H9 (cell line): ENCODE data around the gene KMT2C. TPM values are rescaled to one million over a fixed set of nuclear protein-coding genes. Genes with fewer than 3 reads are reported as not detected.

Source experiments
- DNase-seq: peaks from one replicate; pipeline ENCODE4 v3.0.0-alpha.2; 2017
- H2AFZ ChIP-seq: one replicate; pipeline ENCODE4 v1.6.1; 2013; ENCODE audit warnings: mild to moderate bottlenecking, low read length, control low read depth, moderate library complexity
- H2AK5ac ChIP-seq: 2 replicates; pipeline ENCODE4 v1.6.1; 2013; ENCODE audit warnings: low read length, control low read depth, mixed read lengths; ENCODE audit not compliant: insufficient read length
- H2BK120ac ChIP-seq: one replicate; pipeline ENCODE4 v1.6.1; 2013; ENCODE audit warnings: low read depth, mild to moderate bottlenecking, low read length, control low read depth, inconsistent platforms; ENCODE audit not compliant: poor library complexity, severe bottlenecking
- H2BK12ac ChIP-seq: 2 replicates; pipeline ENCODE4 v1.6.1; 2013; ENCODE audit warnings: low read length, control low read depth, mixed read lengths, low read depth; ENCODE audit not compliant: insufficient read length
- H2BK15ac ChIP-seq: 2 replicates; pipeline ENCODE4 v1.6.1; 2013; ENCODE audit warnings: low read depth, low read length, control low read depth
- H2BK20ac ChIP-seq: one replicate; pipeline ENCODE4 v1.6.1; 2013; ENCODE audit warnings: low read depth, mild to moderate bottlenecking, low read length, control low read depth, inconsistent platforms; ENCODE audit not compliant: poor library complexity, severe bottlenecking
- H2BK5ac ChIP-seq: 2 replicates; pipeline ENCODE4 v1.6.1; 2013; ENCODE audit warnings: low read length, control low read depth, mixed read lengths; ENCODE audit not compliant: insufficient read length
- H3K14ac ChIP-seq: 2 replicates; pipeline ENCODE4 v1.6.1; 2013; ENCODE audit warnings: low read length, control low read depth; ENCODE audit not compliant: insufficient read depth
- H3K18ac ChIP-seq: 2 replicates; pipeline ENCODE4 v1.6.1; 2013; ENCODE audit warnings: low read depth, mild to moderate bottlenecking, mixed read lengths, low read length, control low read depth; ENCODE audit not compliant: insufficient read length
- H3K23ac ChIP-seq: 2 replicates; pipeline ENCODE4 v1.6.1; 2013; ENCODE audit warnings: low read length, control low read depth, mixed read lengths, low read depth; ENCODE audit not compliant: insufficient read length
- H3K23me2 ChIP-seq: 2 replicates; pipeline ENCODE4 v1.6.1; 2013; ENCODE audit warnings: low read depth, mild to moderate bottlenecking, mixed read lengths, low read length, control low read depth; ENCODE audit not compliant: insufficient read length, poor library complexity, severe bottlenecking
- H3K27ac ChIP-seq: 2 replicates; pipeline ENCODE4 v1.5.1; 2013; ENCODE audit warnings: low read length, control low read depth, mixed read lengths, low read depth; ENCODE audit not compliant: insufficient read length
- H3K27me3 ChIP-seq: 2 replicates; pipeline ENCODE4 v1.6.1; 2013; ENCODE audit warnings: low read length, control low read depth, inconsistent platforms; ENCODE audit not compliant: insufficient read depth
- H3K4ac ChIP-seq: 2 replicates; pipeline ENCODE4 v1.6.1; 2013; ENCODE audit warnings: low read depth, mild to moderate bottlenecking, control low read depth, inconsistent platforms, low read length, moderate library complexity
- H3K4me1 ChIP-seq: 2 replicates; pipeline ENCODE4 v1.6.1; 2013; ENCODE audit warnings: low read length, control low read depth, inconsistent platforms; ENCODE audit not compliant: insufficient read depth
- H3K4me2 ChIP-seq: 2 replicates; pipeline ENCODE4 v1.6.1; 2013; ENCODE audit warnings: low read length, control low read depth, mixed read lengths; ENCODE audit not compliant: insufficient read length, insufficient read depth
- H3K56ac ChIP-seq: 2 replicates; pipeline ENCODE4 v1.6.1; 2013; ENCODE audit warnings: low read depth, mild to moderate bottlenecking, mixed read lengths, low read length, control low read depth; ENCODE audit not compliant: insufficient read length
- H3K79me1 ChIP-seq: 2 replicates; pipeline ENCODE4 v1.6.1; 2013; ENCODE audit warnings: low read depth, mild to moderate bottlenecking, moderate library complexity, low read length, control low read depth, inconsistent platforms; ENCODE audit not compliant: insufficient read depth, poor library complexity, severe bottlenecking
- H3K79me2 ChIP-seq: 2 replicates; pipeline ENCODE4 v1.6.1; 2013; ENCODE audit warnings: low read length, control low read depth, inconsistent platforms; ENCODE audit not compliant: insufficient read depth
- H3K9ac ChIP-seq: 2 replicates; pipeline ENCODE4 v1.6.1; 2013; ENCODE audit warnings: low read length, control low read depth, mixed read lengths; ENCODE audit not compliant: insufficient read length; ENCODE audit errors: extremely low read depth
- H3K9me3 ChIP-seq: one replicate; pipeline ENCODE4 v1.6.1; 2013; ENCODE audit warnings: low read depth, low read length, inconsistent platforms; ENCODE audit not compliant: control insufficient read depth
- H3T11ph ChIP-seq: one replicate; pipeline ENCODE4 v1.6.1; 2013; ENCODE audit warnings: mild to moderate bottlenecking, low read length, control low read depth, inconsistent platforms
- H4K20me1 ChIP-seq: one replicate; pipeline ENCODE4 v1.6.1; 2013; ENCODE audit not compliant: control insufficient read depth, insufficient read length, insufficient read depth
- H4K5ac ChIP-seq: 2 replicates; pipeline ENCODE4 v1.6.1; 2013; ENCODE audit warnings: low read depth, mild to moderate bottlenecking, mixed read lengths, low read length, control low read depth; ENCODE audit not compliant: insufficient read length
- H4K8ac ChIP-seq: replicated peaks from 2 replicates; pipeline ENCODE4 v1.6.1; 2013; ENCODE audit warnings: low read length, control low read depth, mixed read lengths, low read depth; ENCODE audit not compliant: insufficient read length
- H4K91ac ChIP-seq: 2 replicates; pipeline ENCODE4 v1.6.1; 2013; ENCODE audit warnings: low read depth, mild to moderate bottlenecking, moderate library complexity, mixed read lengths, low read length, control low read depth; ENCODE audit not compliant: insufficient read length
- H3K27ac Mint-ChIP-seq, 3 experiments: 2 replicates in 2 of 3; 3 replicates in 1 of 3; pipeline ENCODE4 v1.8.0; 2020 to 2021; ENCODE audit warnings: mixed read lengths in 3 of 3, mild to moderate bottlenecking in 1 of 3, moderate library complexity in 1 of 3
- H3K27me3 Mint-ChIP-seq: 2 replicates; pipeline ENCODE4 v1.8.0; 2021; ENCODE audit warnings: low read depth, mild to moderate bottlenecking, moderate library complexity, mixed read lengths
- H3K36me3 Mint-ChIP-seq, 3 experiments: 2 replicates in 2 of 3; 3 replicates in 1 of 3; pipeline ENCODE4 v1.8.0; 2020 to 2021; ENCODE audit warnings: low read depth in 3 of 3, mixed read lengths in 3 of 3; ENCODE audit not compliant: insufficient read depth in 1 of 3
- H3K4me1 Mint-ChIP-seq, 2 experiments: 2 replicates each; pipeline ENCODE4 v1.8.0; 2020; ENCODE audit warnings: mixed read lengths in 2 of 2
- H3K4me3 Mint-ChIP-seq, 2 experiments: 2 replicates in 1 of 2; 3 replicates in 1 of 2; pipeline ENCODE4 v1.8.0; 2020 to 2021; ENCODE audit warnings: mild to moderate bottlenecking in 2 of 2, mixed read lengths in 2 of 2, moderate library complexity in 1 of 2
- H3K9me3 Mint-ChIP-seq, 2 experiments: 2 replicates in 1 of 2; 3 replicates in 1 of 2; pipeline ENCODE4 v1.8.0; 2020; ENCODE audit warnings: mild to moderate bottlenecking in 2 of 2, mixed read lengths in 2 of 2, moderate library complexity in 1 of 2
- CTCF ChIP-seq: fragments of 200-600 bp; sonication (generic); conservative IDR thresholded peaks from 3 replicates; pipeline ENCODE4 v1.8.0; 2021; ENCODE audit warnings: antibody characterized with exemption, mild to moderate bottlenecking
- WGBS: extraction: QIAGEN DNeasy Blood & Tissue Kit; methylation state at CpG from one replicate; pipeline ENCODE4 v1.1.7; 2013; ENCODE audit warnings: missing lambda C conversion rate, low lambda C conversion rate, mixed read lengths; ENCODE audit not compliant: insufficient read length; ENCODE audit errors: extremely low coverage; 5-methylcytosine and 5-hydroxymethylcytosine counted together
- total RNA-seq: library from RNA; stranded (reverse); gene quantifications from 2 replicates; pipeline ENCODE4 v1.2.1, GENCODE V29; 2021

Gene KMT2C
- total RNA-seq, 1 experiment from 2014 or later: 32.2 TPM

GRCh38 chr7:152122540-152122939 is 313.3 kb downstream of the KMT2C start:
- H3K4me3 Mint-ChIP-seq: no peak overlapping the region
- no peaks in the 10 kb centered on the region for H3K23me2 ChIP-seq
- H2BK5ac ChIP-seq: no peak overlapping the region
- no peak overlapping the region for H4K5ac ChIP-seq
- no peak overlapping the region for H2AFZ ChIP-seq
- H2BK12ac ChIP-seq: no peak overlapping the region
- H4K91ac ChIP-seq: no peak overlapping the region
- no peaks in the 10 kb centered on the region for H3K79me1 ChIP-seq
- no peak overlapping the region for H4K8ac ChIP-seq
- no peak overlapping the region for H3K4me2 ChIP-seq
- H3T11ph ChIP-seq: no peak overlapping the region
- H3K9me3 Mint-ChIP-seq: peaks cover 4 to 7% of the 10 kb centered on the region in 2 experiments; a peak in 4 of 5 replicates
- TF ChIP-seq CTCF: no peak
- no peak overlapping the region for H3K27ac ChIP-seq
- no peaks in the 10 kb centered on the region for H3K9me3 ChIP-seq
- no peak overlapping the region for H2AK5ac ChIP-seq
- peaks cover 5 to 6% of the 10 kb centered on the region in 2 experiments for H3K4me1 Mint-ChIP-seq
- H3K18ac ChIP-seq: no peak overlapping the region
- no peaks in the 10 kb centered on the region for H3K27me3 ChIP-seq
- no peak for DNase-seq
- H2BK120ac ChIP-seq: no peak overlapping the region
- peaks cover 38 to 74% (median 66%) of the 10 kb centered on the region in 3 experiments for H3K36me3 Mint-ChIP-seq
- H3K23ac ChIP-seq: no peak overlapping the region
- H3K56ac ChIP-seq: no peak overlapping the region
- no peaks in the 10 kb centered on the region for H3K4me1 ChIP-seq
- no peak overlapping the region for H3K4ac ChIP-seq
- H3K27ac Mint-ChIP-seq: no peak overlapping the region; a peak in 1 of 7 replicates
- whole genome bisulfite sequencing: no CpG with 5 or more reads among the region's 1 CpG
- H2BK15ac ChIP-seq: no peak overlapping the region
- no peak overlapping the region for H3K9ac ChIP-seq
- H3K27me3 Mint-ChIP-seq: no peaks in the 10 kb centered on the region
- no peak overlapping the region for H2BK20ac ChIP-seq
- H4K20me1 ChIP-seq: no peaks in the 10 kb centered on the region
- no peak overlapping the region for H3K14ac ChIP-seq
- no peaks in the 10 kb centered on the region for H3K79me2 ChIP-seq
